ENCODE measurements around the gene GJA3. TPM values are rescaled to one million over a fixed set of nuclear protein-coding genes. Genes with fewer than 3 reads are reported as not detected.

Gene GJA3
- total and polyA plus RNA-seq, 2 of the 8 experiments (the other 6 are each of a cell fraction or from before 2014, with no cell fraction given) = 0.12 to 0.60 TPM

DNA sequence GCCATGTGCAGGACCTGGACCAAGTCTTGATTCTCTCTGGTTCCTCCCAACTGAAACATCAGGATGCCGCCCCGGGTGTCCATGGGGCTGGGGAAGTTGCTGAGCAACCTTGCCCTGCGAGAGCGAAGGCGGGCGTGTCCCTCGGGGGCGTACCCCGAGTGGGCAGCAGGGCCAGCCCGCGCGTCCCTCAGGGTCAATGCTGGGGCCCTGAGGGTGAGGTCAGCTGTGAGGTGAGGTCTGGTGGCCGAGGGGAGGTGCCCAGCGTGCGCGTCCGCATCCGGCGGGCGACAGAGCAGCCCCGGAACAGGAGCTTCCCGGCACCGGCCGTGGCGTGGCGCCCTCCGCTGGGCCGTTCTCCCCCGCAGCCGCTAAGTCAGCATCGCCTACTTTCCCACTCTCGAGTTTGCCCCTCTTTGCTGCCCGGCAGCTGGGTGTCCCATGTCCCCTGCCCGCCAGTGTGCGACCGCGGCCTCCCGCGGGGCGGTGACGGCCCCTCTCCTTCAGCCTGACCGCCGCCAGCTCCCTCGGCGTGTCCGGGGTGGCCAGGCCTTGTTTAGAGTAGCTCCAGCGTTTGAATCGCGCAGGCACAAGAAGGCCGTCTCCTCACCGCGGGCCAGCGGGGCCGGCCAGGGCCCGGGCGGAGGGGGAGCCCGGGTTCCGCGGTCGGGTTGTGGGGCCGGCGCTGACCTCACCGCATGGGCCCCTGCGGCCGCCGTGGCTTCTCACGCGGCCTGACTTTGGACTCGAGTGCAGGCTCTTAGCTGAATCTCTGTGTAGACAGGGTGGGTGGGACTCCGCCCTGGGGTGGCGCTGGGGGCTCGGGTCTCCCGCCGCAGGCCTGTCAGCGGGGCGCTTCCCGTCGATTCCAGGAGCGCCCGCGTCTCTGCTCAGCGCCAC, 33.0 kb downstream of the GJA3 start (continued):
- TF ChIP-seq MAX (IDR thresholded peaks at IDR 0.05) (peak; percentile 23; the same call in 1 of the 2 replicates), TAF1 (IDR thresholded peaks at IDR 0.05; ENCODE audit: low read depth, low read length) (no peak), CREB1 (IDR thresholded peaks at IDR 0.05) (peak; percentile 26; the same call in 1 of the 2 replicates), TAF7 (optimal IDR thresholded peaks at IDR 0.05; ENCODE audit: borderline replicate concordance, low read depth, low read length) (no peak), SUZ12 (IDR thresholded peaks at IDR 0.05; ENCODE audit: low read length) (peak; percentile 64), HDAC2 (IDR thresholded peaks at IDR 0.05; ENCODE audit: borderline replicate concordance in 1 of 2, low read depth in 2 of 2, low read length in 2 of 2) (peak in 1 of 2 experiments; percentile 59; a peak in 2 of 4 replicates), E2F6 (IDR thresholded peaks at IDR 0.05) (0 out of 2 replicates have a peak, but pooled peaks have one; percentile 28), CHD1 (IDR thresholded peaks at IDR 0.05; ENCODE audit: low read depth, low read length) (no peak), PHF8 (conservative IDR thresholded peaks at IDR 0.05; ENCODE audit: low read depth, low read length) (peak; percentile 29; the same call in 1 of the 2 replicates), EZH2 (IDR thresholded peaks at IDR 0.05; ENCODE audit: low read depth, low read length, severe bottlenecking) (peak; percentile 36), NRF1 (IDR thresholded peaks at IDR 0.05; ENCODE audit: low read depth, low read length) (no peak), SIRT6 (IDR thresholded peaks at IDR 0.05; ENCODE audit: low read length) (no peak), ASH2L (IDR thresholded peaks at IDR 0.05; ENCODE audit: low read length) (peak; percentile 66), KDM4A (IDR thresholded peaks at IDR 0.05; ENCODE audit: low read depth, low read length, severe bottlenecking) (peak; percentile 85), KDM5A (IDR thresholded peaks at IDR 0.05; ENCODE audit: low read length) (no peak), RBBP5 (IDR thresholded peaks at IDR 0.05; ENCODE audit: borderline replicate concordance, low read depth, low read length) (peak; percentile 32; the same call in 1 of the 2 replicates)
- TF ChIP-seq, protein P1, sequence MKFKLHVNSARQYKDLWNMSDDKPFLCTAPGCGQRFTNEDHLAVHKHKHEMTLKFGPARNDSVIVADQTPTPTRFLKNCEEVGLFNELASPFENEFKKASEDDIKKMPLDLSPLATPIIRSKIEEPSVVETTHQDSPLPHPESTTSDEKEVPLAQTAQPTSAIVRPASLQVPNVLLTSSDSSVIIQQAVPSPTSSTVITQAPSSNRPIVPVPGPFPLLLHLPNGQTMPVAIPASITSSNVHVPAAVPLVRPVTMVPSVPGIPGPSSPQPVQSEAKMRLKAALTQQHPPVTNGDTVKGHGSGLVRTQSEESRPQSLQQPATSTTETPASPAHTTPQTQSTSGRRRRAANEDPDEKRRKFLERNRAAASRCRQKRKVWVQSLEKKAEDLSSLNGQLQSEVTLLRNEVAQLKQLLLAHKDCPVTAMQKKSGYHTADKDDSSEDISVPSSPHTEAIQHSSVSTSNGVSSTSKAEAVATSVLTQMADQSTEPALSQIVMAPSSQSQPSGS (IDR thresholded peaks at IDR 0.05; ENCODE audit: low read length) = no peak
